ACC112 (cell line): ENCODE measurements around the gene MICB.

Experiments
- H2AFZ ChIP-seq: fragments of 200-600 bp; sonication (generic); one replicate; pipeline ENCODE4 v1.6.0; 2017; ENCODE audit warnings: antibody characterized with exemption, low read length; ENCODE audit not compliant: unreplicated experiment
- H3K27ac ChIP-seq: fragments of 200-600 bp; sonication (generic); 2 replicates; pipeline ENCODE4 v1.5.1; 2014; ENCODE audit warnings: low read depth, mild to moderate bottlenecking, antibody characterized with exemption, low read length, moderate library complexity
- H3K27me3 ChIP-seq: fragments of 200-600 bp; sonication (generic); 2 replicates; pipeline ENCODE4 v1.6.1; 2014; ENCODE audit warnings: mild to moderate bottlenecking, antibody characterized with exemption, low read length, moderate library complexity, mixed read lengths; ENCODE audit not compliant: insufficient read depth
- H3K36me3 ChIP-seq: fragments of 200-600 bp; sonication (generic); 2 replicates; pipeline ENCODE4 v1.6.1; 2016; ENCODE audit warnings: mild to moderate bottlenecking, antibody characterized with exemption, low read length, moderate library complexity, mixed read lengths; ENCODE audit not compliant: insufficient read depth
- H3K4me1 ChIP-seq: fragments of 200-600 bp; sonication (generic); one replicate; pipeline ENCODE4 v1.6.1; 2016; ENCODE audit warnings: low read length, mixed read lengths; ENCODE audit not compliant: insufficient read depth, unreplicated experiment, control insufficient read depth
- H3K4me3 ChIP-seq: fragments of 200-600 bp; sonication (generic); 2 replicates; pipeline ENCODE4 v1.5.1; 2014; ENCODE audit warnings: mild to moderate bottlenecking, low read depth, low read length
- H3K79me2 ChIP-seq: fragments of 200-600 bp; sonication (generic); one replicate; pipeline ENCODE4 v1.6.0; 2016; ENCODE audit warnings: low read length; ENCODE audit not compliant: control insufficient read depth, unreplicated experiment, insufficient read depth

MICB gene

DNA sequence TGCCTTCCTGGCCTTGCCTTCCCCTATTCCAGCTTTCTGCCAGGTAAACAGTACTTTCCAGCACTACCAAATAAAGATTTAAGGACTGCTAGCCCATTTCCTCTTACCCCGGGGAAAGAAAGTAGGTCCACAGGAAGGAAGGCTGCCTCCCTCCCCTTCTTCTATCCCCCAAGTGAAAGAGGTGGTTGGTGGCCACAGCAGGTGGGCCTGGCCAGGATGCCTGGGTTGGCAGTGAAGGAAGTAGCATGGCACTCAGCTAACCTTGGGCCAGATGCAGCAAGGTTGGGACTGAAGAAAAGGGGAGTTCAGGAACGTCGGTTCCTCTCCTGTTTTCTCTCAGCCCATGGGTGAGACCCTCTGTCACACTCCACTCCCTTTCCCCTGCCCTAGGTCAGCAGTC, 58.4 kb downstream of the MICB start:
- no peak overlapping the region for H3K4me3 ChIP-seq
- H3K27ac ChIP-seq, result no peak overlapping the region
- no peaks in the 10 kb centered on the region for H3K27me3 ChIP-seq
- no peak overlapping the region for H2AFZ ChIP-seq
- H3K36me3 ChIP-seq, result no peaks in the 10 kb centered on the region; the same call in none of the 2 replicates
- peaks cover 4% of the 10 kb centered on the region for H3K79me2 ChIP-seq
- peaks cover 29% of the 10 kb centered on the region for H3K4me1 ChIP-seq

- Histone ChIP-seq H3K4me3 (no peak overlapping the region), H3K4me1 (peaks cover 29% of the 10 kb centered on the region), H3K79me2 (peaks cover 4% of the 10 kb centered on the region), H2AFZ (no peak overlapping the region), H3K27ac (no peak overlapping the region), H3K27me3 (no peaks in the 10 kb centered on the region), H3K36me3 (no peaks in the 10 kb centered on the region; the same call in none of the 2 replicates)
Measured at GRCh38 chr6:31557443-31558317, 59.7 kb downstream of the MICB start.

DNA sequence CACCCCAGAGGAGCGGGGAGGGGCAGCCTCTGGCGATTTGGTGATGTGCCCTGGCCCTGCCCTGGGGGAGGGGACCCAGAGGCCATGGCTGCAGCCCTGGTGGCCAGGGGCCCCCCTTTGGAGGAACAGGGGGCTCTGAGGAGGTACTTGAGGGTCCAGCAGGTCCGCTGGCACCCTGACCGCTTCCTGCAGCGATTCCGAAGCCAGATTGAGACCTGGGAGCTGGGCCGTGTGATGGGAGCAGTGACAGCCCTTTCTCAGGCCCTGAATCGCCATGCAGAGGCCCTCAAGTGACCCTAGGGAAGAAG, 60.3 kb downstream of the MICB start:
- Histone ChIP-seq H3K79me2 (peaks cover 4% of the 10 kb centered on the region), H3K36me3 (no peaks in the 10 kb centered on the region; the same call in none of the 2 replicates), H3K4me3 (no peak overlapping the region), H3K4me1 (peaks cover 35% of the 10 kb centered on the region), H3K27me3 (no peaks in the 10 kb centered on the region), H3K27ac (no peak overlapping the region), H2AFZ (no peak overlapping the region)

- Histone ChIP-seq H2AFZ (no peak overlapping the region), H3K79me2 (peaks cover 4% of the 10 kb centered on the region), H3K4me1 (peaks cover 41% of the 10 kb centered on the region), H3K4me3 (no peak overlapping the region), H3K27ac (peak overlapping the region; percentile 87; the same call in 1 of the 2 replicates), H3K27me3 (no peaks in the 10 kb centered on the region), H3K36me3 (no peaks in the 10 kb centered on the region; the same call in none of the 2 replicates)
Measured at GRCh38 chr6:31558631-31559500, 60.9 kb downstream of the MICB start.

DNA sequence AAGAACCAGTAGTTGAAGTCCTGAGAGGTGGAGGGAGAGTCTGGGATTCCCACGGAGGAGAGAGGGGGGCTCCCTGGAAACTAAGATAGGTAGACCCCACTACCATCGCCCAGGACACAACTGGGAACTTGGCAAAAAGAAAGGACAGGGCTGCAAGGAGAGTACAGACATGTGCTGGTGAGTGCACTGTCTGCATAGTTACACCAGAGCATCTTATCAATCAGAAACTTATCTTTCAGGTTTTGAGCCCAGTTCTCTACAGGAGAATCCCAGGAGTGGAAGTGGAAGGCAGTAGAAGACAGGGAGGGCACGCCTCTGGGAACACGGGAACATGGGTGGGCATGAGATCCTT, 61.6 kb downstream of the MICB start:
- peaks cover 41% of the 10 kb centered on the region for H3K4me1 ChIP-seq
- peak overlapping the region; percentile 87 for H3K27ac ChIP-seq
- no peaks in the 10 kb centered on the region; the same call in 1 of the 2 replicates for H3K36me3 ChIP-seq
- peak overlapping the region; percentile 19; the same call in 1 of the 2 replicates for H3K4me3 ChIP-seq
- H3K79me2 ChIP-seq, result peaks cover 4% of the 10 kb centered on the region
- no peaks in the 10 kb centered on the region for H3K27me3 ChIP-seq
- H2AFZ ChIP-seq, result no peak overlapping the region

GRCh38 chr6:31559958-31560696, 62.2 kb downstream of the MICB start:
- Histone ChIP-seq H3K4me3 (peak overlapping the region; percentile 19; the same call in 1 of the 2 replicates), H3K79me2 (peaks cover 4% of the 10 kb centered on the region), H3K4me1 (peaks cover 41% of the 10 kb centered on the region), H2AFZ (no peak overlapping the region), H3K36me3 (no peaks in the 10 kb centered on the region; the same call in 1 of the 2 replicates), H3K27me3 (no peaks in the 10 kb centered on the region), H3K27ac (peak overlapping the region; percentile 87)

DNA sequence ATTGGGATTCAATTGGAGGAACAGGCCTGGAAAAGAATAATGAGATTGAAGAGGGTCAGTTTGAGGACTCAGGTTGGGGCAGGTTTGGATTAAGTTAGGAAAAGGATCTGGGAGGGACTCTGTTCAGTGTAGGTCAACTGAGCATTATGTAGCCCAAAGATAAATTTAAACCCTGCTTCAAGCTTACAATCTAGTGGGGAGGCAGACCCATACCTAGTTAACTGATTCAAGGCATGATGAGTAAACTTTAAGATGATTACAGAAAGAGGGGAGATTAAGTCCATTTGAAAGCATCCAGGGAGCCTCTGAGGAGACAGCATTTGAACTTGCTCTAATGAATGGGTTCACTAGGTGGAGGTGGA, 62.7 kb downstream of the MICB start:
- Histone ChIP-seq H2AFZ (no peak overlapping the region), H3K27ac (peak overlapping the region; percentile 87), H3K4me1 (peaks cover 41% of the 10 kb centered on the region), H3K79me2 (peaks cover 4% of the 10 kb centered on the region), H3K36me3 (no peaks in the 10 kb centered on the region; the same call in 1 of the 2 replicates), H3K27me3 (no peaks in the 10 kb centered on the region), H3K4me3 (0 out of 2 replicates have a peak overlapping the region, but pooled peaks have one; percentile 1)
